LoVo (cell line): ENCODE data around the gene LIMS3.
"Not testable (repeated sequence)": the region's sequence is repeated elsewhere in the genome, so short reads cannot be mapped to it uniquely, and the experiment has no call there.

Source experiments
- DNase-seq: peaks from one replicate; pipeline ENCODE4 v3.0.0-alpha.2; 2016; ENCODE audit warnings: low spot score

The LIMS3 gene

GRCh38 chr2:109927803-109928202 is 29.3 kb downstream of the LIMS3 start:
- not testable (repeated sequence) for DNase-seq

GRCh38 chr2:109929222-109929621 is 30.7 kb downstream of the LIMS3 start:
- not testable (repeated sequence) for DNase-seq

DNA sequence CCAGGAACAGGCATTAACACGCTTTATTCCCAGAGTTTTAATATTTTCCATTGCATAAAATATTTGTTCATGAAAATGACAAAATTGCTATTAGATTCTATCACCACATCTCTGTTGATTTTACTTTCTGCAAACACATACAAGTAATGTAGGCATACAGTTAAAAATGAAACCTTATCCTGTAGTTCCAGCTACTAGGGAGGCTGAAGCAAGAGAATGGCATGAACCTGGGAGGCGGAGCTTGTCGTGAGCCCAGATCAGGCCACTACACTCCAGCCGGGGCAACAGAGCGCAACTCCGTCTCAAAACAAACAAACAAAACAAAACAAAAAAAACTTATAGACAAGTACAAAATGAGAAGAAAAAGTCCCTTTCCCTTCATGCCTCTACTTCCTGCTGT is 38.0 kb downstream of the LIMS3 start:
- not testable (repeated sequence) for DNase-seq

DNA sequence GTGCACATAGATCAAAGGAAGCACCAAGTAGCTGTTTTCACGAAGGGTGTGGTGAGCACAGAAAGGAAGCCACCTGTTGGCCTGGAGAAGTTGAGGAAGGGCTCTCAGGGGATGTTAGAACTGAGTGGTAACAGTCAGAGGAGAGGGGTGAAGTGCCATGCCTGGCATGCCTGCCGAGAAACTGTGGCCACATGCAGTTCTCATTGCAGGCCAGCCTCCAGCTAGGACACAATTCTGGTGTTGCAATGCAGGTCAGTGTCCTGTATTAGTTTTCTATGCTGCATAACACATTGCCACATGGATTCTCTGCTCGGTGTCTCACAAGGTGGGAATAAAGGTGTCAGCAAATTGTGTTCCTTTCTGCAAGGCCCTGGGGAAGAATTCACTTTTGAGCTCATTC is 46.9 kb downstream of the LIMS3 start:
- not testable (repeated sequence) for DNase-seq

DNA sequence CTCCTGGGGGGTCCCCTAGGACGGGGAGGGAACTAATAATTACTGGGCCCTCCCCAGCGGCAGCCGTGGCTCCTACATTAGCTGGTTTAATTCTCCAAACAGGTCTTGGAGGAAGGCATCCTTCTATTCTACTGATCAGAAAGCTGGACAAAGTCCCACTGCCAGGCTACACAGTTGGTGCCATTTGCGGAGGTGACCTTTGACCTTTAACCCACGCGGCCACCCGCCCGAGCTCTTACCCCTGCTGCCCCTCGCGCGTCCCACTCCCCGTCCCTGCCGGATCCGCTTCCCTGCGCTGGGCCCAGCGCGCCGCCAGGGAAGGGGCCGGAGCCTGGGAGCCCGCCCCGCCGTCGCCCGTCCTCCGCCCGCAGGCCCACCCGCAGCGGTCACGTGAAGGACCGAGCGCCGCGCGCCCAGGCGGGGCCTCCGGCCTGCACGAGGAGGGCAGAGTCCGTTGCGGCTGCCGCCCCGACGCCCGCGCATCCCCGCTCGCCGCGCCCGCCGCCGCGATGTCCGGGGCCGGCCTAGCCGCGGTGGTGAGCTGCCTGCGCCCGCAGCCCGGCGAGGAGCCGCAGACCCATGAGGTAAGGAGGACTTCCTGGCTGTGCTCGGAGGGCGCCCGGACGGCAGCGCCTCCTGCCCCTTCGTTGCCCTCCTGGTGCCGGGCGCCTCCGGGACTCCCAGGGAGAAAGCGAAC is 48.9 kb downstream of the LIMS3 start:
- DNase-seq, result not testable (repeated sequence)

- not testable (repeated sequence) for DNase-seq
These were observed 49.6 kb downstream of the LIMS3 start for GRCh38 chr2:109947959-109948520.

- not testable (repeated sequence) for DNase-seq
These were observed 51.8 kb downstream of the LIMS3 start for GRCh38 chr2:109950146-109950843.

GRCh38 chr2:109963942-109964341 is 65.5 kb downstream of the LIMS3 start:
- DNase-seq, result not testable (repeated sequence)

DNA sequence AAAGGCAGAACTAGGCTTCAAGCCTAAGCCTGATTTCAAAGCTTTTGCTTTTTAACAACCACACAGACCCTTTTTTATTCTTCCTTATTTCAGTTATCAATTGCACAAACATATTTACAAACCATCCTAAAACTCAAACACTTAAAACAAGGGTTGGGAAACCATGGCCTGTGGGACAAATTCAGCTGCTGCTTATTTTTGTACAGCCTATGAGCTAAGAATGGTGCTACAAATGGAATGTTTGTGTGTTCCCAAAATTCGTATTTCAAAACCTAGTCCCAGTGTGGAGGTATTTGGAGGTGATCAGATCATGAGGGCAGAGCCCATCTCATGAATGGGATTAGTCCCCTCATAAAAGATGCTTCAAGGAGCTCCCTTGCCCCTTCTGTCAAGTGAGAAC is 67.0 kb downstream of the LIMS3 start:
- not testable (repeated sequence) for DNase-seq

DNA sequence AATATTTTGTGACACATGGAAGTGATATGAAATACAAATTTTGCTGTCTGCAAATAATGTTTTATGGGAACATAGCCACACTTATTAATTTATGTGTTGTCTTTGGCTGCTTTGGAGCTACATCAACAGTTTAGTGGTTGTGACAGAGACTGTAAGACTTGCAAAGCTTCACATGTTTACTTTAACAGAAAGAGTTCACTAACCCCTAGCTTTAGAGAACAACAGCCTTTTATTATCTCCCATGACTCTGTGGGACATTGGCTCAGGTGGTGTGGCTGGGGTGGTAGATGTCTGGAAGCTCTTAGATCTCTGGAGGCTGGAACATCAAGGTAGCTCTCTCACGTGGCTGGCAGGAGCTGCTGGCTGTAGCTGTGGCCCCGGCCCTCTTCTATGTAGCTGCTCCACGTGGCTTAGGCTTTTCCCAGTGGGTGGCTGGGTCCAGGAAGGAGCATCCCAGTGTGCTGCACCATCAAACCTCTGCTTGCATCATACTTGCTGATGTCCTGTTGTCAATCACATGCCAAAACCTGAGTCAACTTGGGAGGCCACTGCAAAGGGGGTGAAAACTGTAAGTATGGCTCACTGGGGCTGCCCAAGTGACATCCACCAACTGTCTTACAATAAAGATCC is 67.7 kb downstream of the LIMS3 start:
- not testable (repeated sequence) for DNase-seq

GRCh38 chr2:109966858-109967257 is 68.4 kb downstream of the LIMS3 start:
- not testable (repeated sequence) for DNase-seq

DNA sequence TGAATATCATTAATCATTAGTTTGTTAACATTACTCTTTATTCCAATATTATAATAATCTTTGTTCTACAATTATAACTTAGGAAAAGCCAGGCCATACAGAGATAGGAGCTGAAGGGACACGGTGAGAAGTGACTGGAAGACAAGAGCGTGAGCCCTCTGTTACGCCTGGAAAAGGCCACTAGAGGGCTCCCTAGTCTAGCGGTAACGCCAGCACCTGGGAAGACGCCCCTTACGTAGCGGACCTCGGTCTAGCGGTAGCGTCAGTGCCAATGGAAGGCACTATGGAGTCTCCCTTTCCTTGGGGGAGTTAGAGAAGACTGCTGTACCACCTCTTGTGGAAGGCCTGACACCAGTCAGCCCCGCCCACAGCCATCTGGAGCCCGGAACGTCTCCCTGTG is 71.4 kb downstream of the LIMS3 start:
- not testable (repeated sequence) for DNase-seq

- not testable (repeated sequence) for DNase-seq
These were observed 73.2 kb downstream of the LIMS3 start for GRCh38 chr2:109971710-109972109.
